Endodermal cell (in vitro differentiated cells): ENCODE measurements around the gene SEMA5A. TPM values are rescaled to one million over a fixed set of nuclear protein-coding genes. Genes with fewer than 3 reads are reported as not detected.

ENCODE experiments used
- DNase-seq: peaks from one replicate; pipeline ENCODE4 v3.0.0-alpha.2; 2017
- H3K27ac ChIP-seq: 2 replicates; pipeline ENCODE4 v1.5.1; 2013; ENCODE audit warnings: mild to moderate bottlenecking, low read depth, low read length, moderate library complexity
- H3K27me3 ChIP-seq: 2 replicates; pipeline ENCODE4 v1.6.1; 2013; ENCODE audit warnings: mild to moderate bottlenecking, low read length, moderate library complexity; ENCODE audit not compliant: insufficient read depth, control insufficient read depth, poor library complexity, severe bottlenecking
- H3K36me3 ChIP-seq: 2 replicates; pipeline ENCODE4 v1.7.0; 2013; ENCODE audit warnings: mild to moderate bottlenecking, low read length, moderate library complexity; ENCODE audit not compliant: control insufficient read depth, insufficient read depth
- H3K4me1 ChIP-seq: one replicate; pipeline ENCODE4 v1.7.0; 2013; ENCODE audit warnings: low read length; ENCODE audit not compliant: control insufficient read depth, insufficient read depth
- H3K4me3 ChIP-seq: 2 replicates; pipeline ENCODE4 v1.5.1; 2013; ENCODE audit warnings: mild to moderate bottlenecking, low read length, moderate library complexity
- H3K9ac ChIP-seq: 2 replicates; pipeline ENCODE4 v1.6.1; 2013; ENCODE audit warnings: mild to moderate bottlenecking, low read length, moderate library complexity; ENCODE audit not compliant: poor library complexity, severe bottlenecking; ENCODE audit errors: extremely low read depth
- H3K9me3 ChIP-seq: 2 replicates; pipeline ENCODE4 v1.6.1; 2013; ENCODE audit warnings: mild to moderate bottlenecking, low read length, moderate library complexity; ENCODE audit not compliant: control insufficient read depth
- H3K27ac Mint-ChIP-seq: 2 replicates; pipeline ENCODE4 v1.8.0; 2020; ENCODE audit warnings: mixed read lengths
- H3K27me3 Mint-ChIP-seq: 2 replicates; pipeline ENCODE4 v1.8.0; 2021; ENCODE audit warnings: mild to moderate bottlenecking, mixed read lengths; ENCODE audit not compliant: insufficient read depth
- H3K36me3 Mint-ChIP-seq: 2 replicates; pipeline ENCODE4 v1.8.0; 2020; ENCODE audit warnings: low read depth, mixed read lengths
- H3K4me1 Mint-ChIP-seq: 2 replicates; pipeline ENCODE4 v1.8.0; 2020; ENCODE audit warnings: mixed read lengths
- H3K4me3 Mint-ChIP-seq: 2 replicates; pipeline ENCODE4 v1.8.0; 2020; ENCODE audit warnings: mild to moderate bottlenecking, moderate library complexity, mixed read lengths
- H3K9me3 Mint-ChIP-seq: 2 replicates; pipeline ENCODE4 v1.8.0; 2020; ENCODE audit warnings: mild to moderate bottlenecking, mixed read lengths
- CTCF ChIP-seq: fragments of 200-600 bp; sonication (generic); conservative IDR thresholded peaks from 2 replicates; pipeline ENCODE4 v1.5.0; 2021; ENCODE audit warnings: antibody characterized with exemption, mild to moderate bottlenecking
- WGBS, 2 experiments: methylation state at CpG; one replicate each; pipeline versions ENCODE4 v1.1.5 to v1.1.7; 2013; ENCODE audit warnings: missing lambda C conversion rate in 2 of 2, mixed read lengths in 1 of 2; ENCODE audit not compliant: insufficient coverage in 1 of 2, insufficient read length in 1 of 2; 5-methylcytosine and 5-hydroxymethylcytosine counted together
- total RNA-seq, 2 donors: library from RNA; stranded (reverse); fragmentation: NEBNext Ultra II Directional in 1 of 2; extraction: Animal tissue kit (Norgen Biotek cat#: 25700) in 1 of 2; gene quantifications; 2 replicates in 1 of 2; 3 replicates in 1 of 2; pipeline ENCODE4 v1.2.1, GENCODE V29; 2021

Gene SEMA5A
- total RNA-seq, 2 donors from 2014 or later = 46.8 to 77.8 TPM

DNA sequence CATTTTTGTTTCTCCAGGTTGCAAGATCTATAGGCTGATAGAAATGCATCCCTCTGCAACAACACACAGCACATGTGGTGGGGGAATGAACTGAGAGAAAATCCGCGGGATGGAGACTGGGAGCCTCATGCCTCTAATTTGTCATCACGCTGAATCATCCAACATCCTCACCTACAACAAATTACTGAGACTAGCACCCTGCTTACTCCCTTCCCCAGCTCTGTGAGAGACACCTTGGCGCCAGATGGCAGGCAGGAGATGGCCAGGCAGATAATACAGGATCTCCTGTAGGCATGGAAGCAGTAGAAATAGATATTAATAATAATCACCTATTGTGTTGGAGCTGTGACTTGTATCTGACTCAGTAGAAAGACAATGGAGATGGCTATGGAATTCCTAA lies 276.9 kb downstream of the SEMA5A start:
- Histone ChIP-seq H3K4me3 (no peak overlapping the region), H3K9ac (no peak overlapping the region), H3K9me3 (peaks cover 7% of the 10 kb centered on the region), H3K4me1 (no peaks in the 10 kb centered on the region), H3K27ac (no peak overlapping the region), H3K36me3 (peaks cover 38% of the 10 kb centered on the region), H3K27me3 (no peaks in the 10 kb centered on the region)
- Mint-ChIP-seq H3K27me3 (no peaks in the 10 kb centered on the region), H3K4me1 (peaks cover 2% of the 10 kb centered on the region), H3K27ac (no peak overlapping the region), H3K9me3 (peaks cover 10% of the 10 kb centered on the region), H3K4me3 (no peak overlapping the region), H3K36me3 (peaks cover 8% of the 10 kb centered on the region)
- WGBS, 2 experiments = 92 to 100% methylated on average over 1 to 4 of the region's 4 CpGs
- DNase-seq = no peak
- TF ChIP-seq CTCF = no peak

DNA sequence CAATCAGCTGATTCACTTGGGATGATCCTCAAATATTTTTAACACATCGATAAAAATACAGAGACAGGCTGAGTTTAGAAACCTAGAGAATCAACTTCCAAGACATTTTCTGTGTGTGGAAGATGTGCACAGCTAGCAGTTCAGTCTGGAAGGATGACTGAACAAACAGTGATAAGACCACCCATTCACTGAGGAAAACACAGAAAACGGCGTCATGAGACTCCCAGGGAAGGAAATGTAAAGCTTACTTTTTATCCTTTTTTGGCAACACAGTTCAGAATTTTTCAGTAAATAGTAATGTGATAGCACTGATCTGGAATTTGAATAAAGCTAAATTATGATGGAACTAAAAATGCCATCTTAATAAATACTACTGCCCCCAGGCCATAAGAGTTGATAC lies 277.6 kb downstream of the SEMA5A start:
- H3K27ac Mint-ChIP-seq = no peak overlapping the region
- no peak overlapping the region for H3K4me3 Mint-ChIP-seq

GRCh38 chr5:9265441-9266287 lies 280.2 kb downstream of the SEMA5A start:
- Mint-ChIP-seq H3K27ac (peak overlapping the region; percentile 32), H3K9me3 (peaks cover 4% of the 10 kb centered on the region), H3K4me3 (no peak overlapping the region), H3K27me3 (no peaks in the 10 kb centered on the region), H3K36me3 (peaks cover 3% of the 10 kb centered on the region), H3K4me1 (peaks cover 2% of the 10 kb centered on the region)
- no peak overlapping the region for H3K4me3 ChIP-seq
- no peak for TF ChIP-seq CTCF
- H3K9ac ChIP-seq = no peak overlapping the region
- peaks cover 5% of the 10 kb centered on the region for H3K9me3 ChIP-seq
- peak overlapping the region; percentile 60 for H3K27ac ChIP-seq
- 84 to 87% methylated on average over 9 to 17 of the region's 17 CpGs for WGBS, 2 experiments
- peak; percentile 75 for DNase-seq
- H3K4me1 ChIP-seq = no peaks in the 10 kb centered on the region
- H3K27me3 ChIP-seq = no peaks in the 10 kb centered on the region
- peaks cover 43% of the 10 kb centered on the region for H3K36me3 ChIP-seq

More for the DNA sequence above, 277.6 kb downstream of the SEMA5A start:
- no peak for DNase-seq
- Mint-ChIP-seq H3K4me1 (peaks cover 2% of the 10 kb centered on the region), H3K36me3 (peaks cover 8% of the 10 kb centered on the region), H3K27me3 (no peaks in the 10 kb centered on the region), H3K9me3 (peaks cover 7% of the 10 kb centered on the region)
- Histone ChIP-seq H3K36me3 (peaks cover 46% of the 10 kb centered on the region), H3K4me3 (no peak overlapping the region), H3K27me3 (no peaks in the 10 kb centered on the region), H3K4me1 (no peaks in the 10 kb centered on the region), H3K27ac (no peak overlapping the region), H3K9me3 (peaks cover 8% of the 10 kb centered on the region), H3K9ac (no peak overlapping the region)
- 93 to 100% methylated on average over 2 to 3 of the region's 3 CpGs for WGBS, 2 experiments
- TF ChIP-seq CTCF = no peak
